ENCODE results near the gene PMEPA1.

PMEPA1 gene

DNA sequence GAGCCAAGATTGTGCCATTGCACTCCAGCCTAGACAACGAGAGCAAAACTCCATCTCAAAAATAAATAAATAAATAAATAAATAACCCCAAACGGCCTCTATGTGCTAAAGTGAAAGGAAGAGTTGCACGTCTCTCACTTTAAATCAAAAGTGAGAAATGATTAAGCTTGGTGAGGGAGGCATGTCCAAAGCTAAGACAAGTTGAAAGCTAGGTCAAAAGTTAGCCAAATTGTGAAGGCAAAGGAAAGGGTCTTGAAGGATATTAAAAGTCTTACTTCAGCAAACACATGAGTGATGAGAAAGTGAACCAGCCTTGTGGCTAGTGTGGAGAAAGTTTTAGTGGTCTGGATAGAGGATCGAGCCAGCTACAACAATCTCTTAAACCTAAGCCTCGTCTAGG is 103.9 kb downstream of the PMEPA1 start:
- no peak for DNase-seq (ENCODE audit: low read depth)

DNA sequence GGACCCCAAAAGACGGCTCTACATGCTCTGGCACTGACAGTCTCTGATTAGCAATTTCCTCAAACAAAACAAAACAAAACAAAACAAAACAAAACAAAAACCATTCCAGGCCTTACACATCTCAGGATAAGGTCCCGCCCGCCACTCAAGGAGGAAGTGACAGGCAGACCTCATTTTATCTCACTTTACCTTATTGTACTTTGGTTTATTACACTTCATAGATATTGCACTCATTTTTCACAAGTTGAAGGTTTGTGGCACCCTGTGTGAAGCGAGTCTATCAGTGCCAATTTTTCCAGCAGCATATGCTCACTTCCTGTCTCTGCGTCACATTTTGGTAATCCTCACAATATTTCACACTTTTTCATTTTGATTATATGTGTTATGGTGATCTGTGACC is 104.8 kb downstream of the PMEPA1 start:
- no peak for DNase-seq (ENCODE audit: low read depth)

DNA sequence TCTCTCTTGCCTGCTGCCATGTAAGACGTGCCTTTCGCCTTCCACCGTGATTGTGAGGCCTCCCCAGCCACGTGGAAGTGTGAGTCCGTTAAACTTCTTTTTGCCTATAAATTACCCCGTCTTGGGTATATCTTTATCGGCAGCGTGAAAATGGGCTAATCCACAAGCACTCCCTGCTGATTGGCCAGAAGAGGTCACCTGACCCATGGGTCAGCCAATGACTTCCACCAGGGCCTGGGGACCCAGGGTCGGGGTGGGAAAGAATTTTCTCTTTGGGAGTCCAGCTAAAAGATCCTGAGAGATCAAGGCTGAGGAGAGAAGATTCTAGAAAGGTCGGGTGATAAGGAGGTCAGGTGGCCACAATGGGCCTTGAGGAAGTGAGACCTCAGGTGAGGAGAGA is 106.7 kb downstream of the PMEPA1 start:
- DNase-seq (ENCODE audit: low read depth), result no peak

DNA sequence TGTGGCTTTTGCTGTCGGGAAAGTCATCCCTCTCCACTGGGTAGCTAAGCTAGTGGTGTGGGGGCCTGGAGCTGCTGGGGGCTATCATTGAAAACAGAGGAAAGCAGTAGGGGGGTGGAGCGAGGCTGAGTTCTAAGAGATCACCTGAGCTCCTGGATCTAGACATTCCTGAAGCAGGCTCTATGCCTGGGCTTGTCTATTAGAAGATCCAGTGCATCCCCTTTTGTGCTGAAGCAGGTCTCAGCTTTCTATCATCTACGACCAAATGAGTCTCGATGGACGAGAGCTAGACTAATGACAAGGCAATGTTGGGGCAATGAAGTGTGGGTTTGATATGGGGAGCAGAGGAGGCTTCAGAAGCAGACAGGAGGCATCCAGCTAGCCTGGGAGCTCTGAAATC is 108.1 kb downstream of the PMEPA1 start:
- DNase-seq (ENCODE audit: low read depth), result no peak

DNA sequence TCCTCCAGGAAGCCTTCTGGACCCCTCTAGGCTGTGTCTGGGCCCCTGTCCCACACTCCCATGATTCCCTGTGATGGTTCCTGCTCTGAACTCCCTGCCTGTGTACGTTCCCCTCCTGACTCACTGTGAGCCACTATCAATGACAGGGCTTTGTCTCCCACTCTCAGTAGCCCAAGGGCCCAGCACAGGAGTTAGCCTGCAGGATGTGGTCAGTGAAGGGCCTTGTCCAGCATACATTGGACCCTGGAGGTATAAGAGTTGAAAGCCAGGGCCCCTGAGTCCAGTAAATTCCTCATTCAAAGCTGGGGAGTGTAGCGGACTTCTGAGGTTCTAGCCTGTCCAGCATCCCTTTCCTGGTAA is 108.6 kb downstream of the PMEPA1 start:
- DNase-seq (ENCODE audit: low read depth), result no peak

DNA sequence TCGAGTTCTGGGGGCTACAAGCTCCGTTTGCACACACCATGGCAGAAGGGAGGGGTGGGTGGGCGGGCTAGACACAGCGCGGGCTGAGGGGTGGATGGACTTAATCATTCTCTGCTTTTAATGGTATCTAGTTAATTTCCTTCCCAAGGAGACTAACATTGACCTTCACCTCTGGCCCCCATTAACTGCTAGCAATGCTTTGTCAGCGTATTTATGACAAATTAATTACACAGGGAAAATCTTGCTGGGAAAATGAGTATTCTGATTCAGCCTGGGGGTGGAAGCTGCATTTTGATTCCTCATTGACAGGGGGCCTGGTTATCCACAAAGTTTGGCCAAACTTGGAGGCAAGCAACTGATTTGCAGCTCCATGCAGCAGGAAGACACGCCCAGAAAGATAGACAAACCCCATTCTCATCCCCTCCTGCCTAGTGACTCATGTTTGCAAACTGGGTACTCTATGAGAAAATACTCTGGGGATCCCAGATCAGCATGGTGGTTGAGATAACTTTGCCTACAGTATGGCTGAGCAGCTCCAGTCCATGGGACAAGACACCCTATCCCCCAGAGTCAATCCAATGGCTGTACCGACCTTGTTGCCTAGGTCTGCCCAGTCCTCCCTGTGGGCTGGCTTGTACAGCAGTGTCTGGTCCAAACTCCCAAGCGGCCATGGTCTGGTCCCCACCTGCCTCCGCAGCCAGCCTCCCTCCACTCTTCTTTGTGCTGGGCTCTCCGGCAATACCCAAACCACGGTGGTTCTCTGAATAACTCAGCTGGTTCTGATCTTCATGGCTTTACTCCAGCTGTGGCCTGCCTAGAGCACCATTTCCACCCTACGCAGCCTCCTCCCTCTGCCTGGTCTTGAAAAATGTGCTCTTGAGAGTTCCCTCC is 109.2 kb downstream of the PMEPA1 start:
- no peak for DNase-seq (ENCODE audit: low read depth)

DNA sequence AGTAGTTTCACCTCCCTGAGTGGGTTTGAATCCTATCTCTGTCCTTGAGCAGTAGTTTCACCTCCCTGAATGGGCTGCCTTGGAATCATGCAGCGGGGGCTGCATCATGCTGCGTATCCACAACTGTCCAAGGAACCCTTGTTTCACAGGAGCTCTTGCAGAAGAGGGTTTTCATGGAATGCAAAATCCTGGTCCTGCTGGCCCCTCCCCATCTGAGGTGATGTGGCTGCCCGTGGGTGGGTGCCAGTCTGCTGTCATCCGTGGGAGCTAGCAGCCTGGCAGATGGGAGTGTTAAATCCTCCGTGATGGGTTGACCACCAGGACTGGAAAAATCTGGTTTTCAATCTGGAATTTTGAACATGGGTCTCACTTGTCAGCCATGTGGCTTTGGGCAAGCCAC is 111.3 kb downstream of the PMEPA1 start:
- DNase-seq (ENCODE audit: low read depth), result no peak
